HG02870 (cell line): Measurements from ENCODE around the gene AP1M1.

Experiments used
- ATAC-seq: cut with Tn5 transposase; IDR thresholded peaks from one replicate; pipeline ENCODE4 v1.9.1; 2021; ENCODE audit warnings: mild to moderate bottlenecking, moderate library complexity; ENCODE audit not compliant: unreplicated experiment

The AP1M1 gene

DNA sequence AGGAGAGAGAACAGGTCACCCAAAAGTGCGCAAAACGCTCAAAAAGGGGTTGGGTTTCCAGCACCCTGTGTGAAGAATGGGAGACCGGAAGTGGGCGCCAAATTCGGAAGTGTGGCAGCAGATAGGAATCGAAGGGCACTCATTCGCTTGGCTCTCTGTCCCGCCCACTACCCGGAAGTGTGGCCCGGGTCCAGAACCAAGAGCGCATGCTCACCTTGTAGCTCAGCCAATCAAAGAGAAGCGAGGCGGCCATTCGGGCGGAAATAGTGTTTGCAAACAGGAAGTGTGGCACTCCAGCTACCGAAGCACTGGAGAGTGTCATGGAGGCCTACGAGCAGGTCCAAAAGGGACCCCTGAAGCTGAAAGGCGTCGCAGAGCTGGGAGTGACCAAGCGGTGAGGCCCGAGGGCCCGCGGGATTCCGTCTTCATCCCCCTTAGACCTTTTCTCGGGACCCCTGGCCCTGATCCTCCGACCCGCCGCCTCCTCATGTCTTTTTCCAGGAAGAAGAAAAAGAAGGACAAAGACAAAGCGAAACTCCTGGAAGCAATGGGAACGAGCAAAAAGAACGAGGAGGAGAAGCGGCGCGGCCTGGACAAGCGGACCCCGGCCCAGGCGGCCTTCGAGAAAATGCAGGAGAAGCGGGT lies 12.5 kb upstream of the AP1M1 start, which contains the start of gene FAM32A:
Gene FAM32A, plus strand, starts transcription at position 288 of the 645 bp plus-strand sequence. Its CDS starts 33 bp downstream, at position 321.
- ATAC-seq, result peak; percentile 83

DNA sequence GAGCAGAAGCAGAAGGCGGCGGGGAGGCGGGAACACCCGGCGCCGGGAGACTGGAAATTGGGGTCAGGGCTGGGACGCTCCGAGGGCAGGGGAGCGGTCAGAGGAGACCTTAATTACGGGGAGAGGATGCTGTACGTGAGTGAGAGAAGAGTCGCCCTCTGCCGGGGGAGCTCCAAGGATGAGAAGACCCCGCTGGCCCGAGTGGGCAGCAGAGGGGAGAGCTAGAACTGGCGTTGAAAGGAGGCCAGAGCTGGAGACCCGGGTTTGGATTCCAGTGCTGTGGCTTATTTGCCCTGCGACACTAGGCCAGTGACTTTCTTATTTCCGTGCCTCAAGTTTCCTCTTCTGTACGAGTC lies 12.0 kb upstream of the AP1M1 start:
- ATAC-seq, result no peak

DNA sequence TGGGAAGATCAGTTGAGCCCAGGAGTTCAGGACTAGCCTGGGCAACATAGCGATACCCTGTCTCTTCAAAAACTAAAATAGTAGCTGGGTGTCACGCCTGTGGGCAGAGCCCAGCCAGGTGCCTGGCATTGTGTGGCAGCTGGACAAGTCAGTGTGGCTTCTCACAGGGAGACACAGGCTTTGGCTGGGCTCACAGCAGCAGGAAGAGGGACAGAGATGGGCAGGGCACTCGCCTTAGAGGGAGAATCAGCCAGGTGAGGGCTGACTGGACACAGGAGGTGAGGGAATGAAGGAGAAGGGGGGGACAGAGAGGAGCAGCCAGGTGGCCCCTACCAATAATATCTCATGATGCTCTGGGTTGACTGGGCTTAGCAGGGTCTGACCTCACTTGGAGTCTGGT lies 9.2 kb upstream of the AP1M1 start:
- ATAC-seq, result no peak

DNA sequence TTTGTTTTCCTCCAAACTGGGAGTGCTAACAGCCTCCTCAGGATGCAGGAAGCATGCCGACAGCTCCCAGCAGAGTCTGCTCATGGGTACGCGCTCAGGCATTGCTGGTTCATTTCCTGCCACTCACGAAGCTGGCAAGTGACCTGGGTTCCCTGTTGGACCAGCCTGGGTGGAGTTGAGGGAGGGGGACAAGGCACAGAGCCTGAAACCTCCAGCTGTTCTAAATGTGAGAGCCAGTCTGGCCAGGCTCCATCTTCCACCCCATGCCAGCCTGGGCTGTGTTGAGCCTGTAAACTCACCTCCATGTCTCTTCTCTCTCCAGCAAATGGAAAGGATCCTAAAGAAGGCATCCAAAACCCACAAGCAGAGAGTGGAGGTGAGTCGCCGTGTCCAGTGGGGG lies 7.5 kb upstream of the AP1M1 start:
- no peak for ATAC-seq

DNA sequence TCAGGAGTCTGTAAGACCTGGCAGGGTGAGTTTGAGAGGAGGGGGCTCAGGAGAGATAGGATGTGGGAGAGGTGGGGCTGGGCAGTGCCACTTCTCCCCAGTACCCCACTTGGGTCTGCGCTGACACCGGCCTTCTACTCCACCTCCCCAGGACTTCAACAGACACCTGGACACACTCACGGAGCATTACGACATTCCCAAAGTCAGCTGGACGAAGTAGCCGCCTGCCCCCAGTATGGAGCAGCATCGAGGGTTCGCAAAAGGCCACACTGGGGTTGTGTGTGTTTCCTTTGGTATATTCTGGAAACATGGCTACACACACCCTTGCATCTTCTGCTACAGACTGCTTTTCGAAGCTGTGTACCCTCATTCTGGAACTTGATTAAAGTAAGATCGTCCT lies 7.0 kb upstream of the AP1M1 start:
- no peak for ATAC-seq

DNA sequence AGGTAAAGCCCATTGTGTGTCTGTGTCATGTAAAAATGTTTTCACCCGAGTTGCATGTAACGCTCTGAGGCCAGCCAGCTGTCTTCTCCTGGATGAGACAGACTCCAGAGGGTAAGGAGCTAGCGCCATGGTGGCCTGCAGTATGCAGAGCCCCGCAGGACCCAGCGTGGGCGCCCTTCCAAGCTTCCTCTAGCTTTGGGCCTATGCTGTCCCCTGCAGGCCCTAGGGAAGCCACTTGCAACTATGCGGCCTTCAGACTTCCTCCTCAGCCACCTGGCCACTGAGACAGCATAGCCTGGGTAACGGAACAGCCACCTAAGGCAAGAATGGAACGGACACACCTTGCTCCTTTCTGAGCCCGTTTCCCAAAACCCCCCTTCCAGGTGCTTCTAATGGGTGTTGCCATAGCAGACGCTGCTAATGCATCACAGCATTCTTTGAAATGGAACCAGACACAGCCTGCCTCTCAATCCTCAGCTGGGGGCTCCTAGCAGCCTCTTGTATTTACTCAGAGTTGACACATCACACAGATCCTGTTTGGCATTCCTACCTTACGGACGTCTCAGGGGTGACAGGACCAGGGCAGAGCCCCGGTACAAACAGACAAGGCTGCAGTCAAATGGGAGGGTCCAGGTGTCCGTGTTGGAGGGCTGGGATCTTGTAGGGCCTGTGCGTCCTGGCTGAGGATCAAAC lies 6.3 kb upstream of the AP1M1 start:
- no peak for ATAC-seq

DNA sequence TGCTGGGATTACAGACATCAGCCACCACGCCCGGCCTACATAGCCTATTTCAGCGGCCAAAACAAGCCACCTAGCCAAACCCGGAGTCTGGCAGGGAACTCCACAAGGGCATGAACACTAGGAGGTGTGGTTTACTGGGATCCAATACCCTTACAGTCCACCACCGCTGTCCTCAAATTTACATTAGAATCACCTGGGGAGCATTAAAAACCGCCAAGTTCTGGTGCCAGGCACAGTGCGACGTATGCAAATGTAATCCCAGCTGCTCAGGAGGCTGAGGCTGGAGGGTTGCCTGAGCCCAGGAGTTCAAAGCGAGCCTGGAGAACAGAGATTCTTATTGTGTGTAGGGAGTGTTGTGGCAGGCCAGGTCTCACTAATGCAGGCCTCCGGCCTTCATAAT lies 4.2 kb upstream of the AP1M1 start:
- no peak for ATAC-seq

DNA sequence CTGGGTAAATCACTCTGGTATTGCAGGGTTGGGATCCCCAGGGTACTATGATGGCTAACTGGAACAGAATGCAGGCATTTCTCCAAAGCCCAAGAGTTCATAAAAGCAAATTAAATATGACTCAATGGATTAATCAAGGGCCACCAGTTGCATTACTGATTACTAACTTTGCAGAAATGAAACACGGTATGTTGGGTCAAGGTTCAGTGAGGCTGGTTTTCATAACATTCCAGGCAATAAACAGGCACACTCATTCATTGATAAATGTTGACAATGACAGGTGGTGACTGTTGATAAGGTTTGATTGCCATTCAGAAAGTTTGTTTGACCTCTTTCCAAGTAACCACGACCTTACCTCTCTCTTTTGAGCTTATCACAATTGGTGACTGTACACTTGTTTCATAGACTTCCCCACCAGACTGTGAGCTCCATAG lies 506 bp upstream of the AP1M1 start:
- no peak for ATAC-seq

DNA sequence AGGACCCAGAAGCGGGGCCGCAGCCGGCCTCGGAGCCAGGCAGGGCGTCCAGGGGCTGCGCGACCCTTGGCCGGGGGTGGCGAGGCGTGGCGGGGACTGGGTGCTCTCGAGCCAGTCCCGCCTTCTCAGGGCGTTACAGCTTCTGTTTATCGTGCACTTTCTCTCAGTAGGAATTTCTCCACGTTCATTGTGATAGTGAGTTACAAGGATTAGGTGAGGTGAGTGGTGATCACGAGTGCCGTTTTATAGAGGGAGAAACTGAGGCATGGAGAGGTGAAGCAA lies 600 bp downstream of the AP1M1 start:
- no peak for ATAC-seq

DNA sequence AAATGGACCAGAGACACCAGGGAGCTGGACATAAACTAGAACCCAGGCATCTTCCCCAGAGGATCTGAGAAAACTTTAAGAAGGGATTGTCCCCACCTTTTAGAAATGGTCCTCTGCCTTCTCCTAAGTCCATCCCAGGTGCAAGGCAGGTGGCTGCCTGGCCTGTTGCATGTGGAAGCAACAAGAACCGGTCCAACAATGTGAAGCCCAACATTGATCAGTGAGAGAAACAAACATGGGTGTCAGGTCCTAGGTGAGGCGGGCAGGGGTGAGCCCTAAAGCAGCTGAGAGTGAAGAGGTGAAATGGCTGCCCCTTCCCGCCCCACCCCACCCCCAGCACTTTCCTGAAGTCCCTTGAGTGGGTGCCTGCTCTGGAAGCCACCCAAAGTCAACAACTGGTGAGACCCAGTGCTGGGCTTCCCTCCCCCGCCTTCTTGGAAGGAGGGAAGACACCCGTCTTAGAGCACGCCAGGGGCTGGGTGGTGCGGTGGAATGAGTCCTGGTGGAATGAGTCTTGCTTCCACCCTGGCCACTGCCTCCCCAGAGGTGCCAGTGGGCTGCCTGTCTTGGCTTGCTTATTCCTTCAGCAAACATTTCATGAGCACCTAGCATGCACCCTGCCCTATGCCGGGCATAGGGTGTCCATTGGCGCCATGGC lies 1.7 kb downstream of the AP1M1 start:
- no peak for ATAC-seq

DNA sequence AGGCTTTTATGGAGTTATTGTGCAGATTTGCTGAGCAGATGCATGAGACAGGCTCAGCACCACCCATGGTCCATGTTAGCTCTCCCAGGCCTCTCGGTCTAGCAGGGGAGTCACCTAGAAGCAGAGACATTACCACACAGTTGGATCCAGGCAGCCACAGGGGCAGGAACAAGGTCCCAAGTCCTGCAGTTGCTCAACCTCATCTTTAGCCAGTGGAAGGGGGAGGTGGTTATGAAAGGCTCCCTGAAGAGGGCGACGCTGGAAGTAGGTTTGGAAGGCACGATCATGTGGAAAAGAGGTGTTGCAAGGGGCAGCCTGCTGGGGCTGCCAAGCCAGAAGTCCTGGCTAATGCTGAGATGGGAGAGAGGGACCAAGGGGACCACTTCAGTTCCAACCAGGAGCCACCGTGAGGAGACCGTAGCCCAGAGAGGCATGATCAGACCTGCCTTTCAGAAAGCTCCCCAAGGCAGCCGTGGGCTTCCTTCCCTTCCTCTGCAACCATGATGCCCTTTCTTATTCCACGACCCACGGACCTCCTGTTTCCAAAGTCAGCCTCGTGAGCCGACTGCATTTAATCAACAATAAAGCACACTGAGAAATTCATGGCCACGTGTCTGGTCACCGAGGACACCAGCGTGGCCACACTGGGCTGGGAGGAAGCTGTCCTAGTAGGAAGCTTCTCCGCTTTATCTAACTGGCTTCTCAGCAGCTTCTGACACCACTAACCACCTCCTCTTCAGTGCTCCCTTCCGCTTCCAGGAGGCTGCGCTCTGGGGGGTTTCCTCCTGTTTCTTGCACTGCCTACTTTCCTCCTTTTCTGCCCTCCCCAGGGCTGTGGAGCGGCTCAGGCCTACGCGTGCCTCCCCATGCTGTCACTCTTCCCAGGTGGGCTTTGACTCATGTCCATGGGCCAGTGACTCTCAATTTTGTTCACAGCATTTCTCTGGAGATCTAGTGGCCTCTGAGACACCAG lies 2.6 kb downstream of the AP1M1 start:
- no peak for ATAC-seq

DNA sequence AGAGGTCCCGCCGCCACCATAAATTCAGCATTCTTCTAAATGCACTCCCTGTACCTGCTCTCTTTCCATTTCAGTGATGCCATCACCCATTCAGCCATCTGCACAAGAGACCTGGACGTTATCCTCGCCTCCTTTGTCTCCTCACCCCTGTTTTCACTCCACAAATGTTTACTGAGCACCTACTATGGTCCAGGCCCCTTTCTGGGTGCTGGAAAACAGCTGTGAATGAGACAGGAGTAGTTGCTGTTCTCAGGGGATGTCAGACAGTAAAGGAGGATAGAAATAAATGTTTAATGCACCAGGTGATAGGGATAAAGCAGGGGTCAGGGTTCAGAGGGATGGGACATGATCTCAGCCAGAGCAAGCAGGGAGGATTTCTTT lies 3.3 kb downstream of the AP1M1 start:
- no peak for ATAC-seq

DNA sequence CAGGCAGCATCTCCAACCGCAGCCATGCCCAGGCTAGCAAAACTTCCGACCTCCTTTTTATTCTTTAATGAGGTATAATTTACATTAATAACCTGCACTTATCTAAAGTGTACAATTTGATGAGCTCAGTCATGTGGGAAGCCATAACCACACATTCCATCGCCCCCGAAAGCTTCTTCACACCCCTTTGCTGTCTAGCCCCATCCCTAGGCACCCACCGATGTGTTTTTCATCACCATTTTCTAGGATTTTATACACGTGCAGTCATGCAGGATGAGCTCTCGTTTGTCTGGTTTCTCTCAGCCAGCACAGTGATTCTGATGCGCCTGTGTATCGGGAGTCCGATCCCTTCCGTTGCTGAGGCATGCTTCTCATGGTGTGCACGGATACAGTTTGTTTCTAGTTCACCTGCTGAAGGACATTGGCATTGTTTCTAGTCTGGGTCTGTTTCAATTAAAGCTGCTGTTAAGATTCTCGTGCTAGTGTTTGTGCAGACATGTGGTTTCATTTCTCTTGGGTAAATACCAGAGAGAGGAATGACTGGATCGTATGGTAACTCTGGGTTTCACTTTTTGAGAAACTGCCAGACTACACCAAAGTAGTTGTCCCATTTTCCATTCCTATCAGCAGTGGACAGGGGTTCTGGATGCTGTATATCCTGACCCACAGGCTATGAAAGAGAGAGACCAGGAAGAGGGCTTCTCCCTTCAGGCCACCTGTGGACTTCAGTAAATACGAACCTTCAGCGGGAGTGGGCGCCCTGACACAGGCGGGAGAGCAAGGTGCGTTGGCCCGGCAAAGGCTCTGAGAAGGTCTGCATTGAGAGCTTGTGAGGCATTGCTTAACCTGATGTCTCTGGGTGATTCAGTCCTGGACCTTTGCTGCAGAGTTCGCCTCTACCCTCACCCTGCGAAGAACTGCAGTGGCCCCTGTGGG lies 4.9 kb downstream of the AP1M1 start:
- ATAC-seq, result no peak

DNA sequence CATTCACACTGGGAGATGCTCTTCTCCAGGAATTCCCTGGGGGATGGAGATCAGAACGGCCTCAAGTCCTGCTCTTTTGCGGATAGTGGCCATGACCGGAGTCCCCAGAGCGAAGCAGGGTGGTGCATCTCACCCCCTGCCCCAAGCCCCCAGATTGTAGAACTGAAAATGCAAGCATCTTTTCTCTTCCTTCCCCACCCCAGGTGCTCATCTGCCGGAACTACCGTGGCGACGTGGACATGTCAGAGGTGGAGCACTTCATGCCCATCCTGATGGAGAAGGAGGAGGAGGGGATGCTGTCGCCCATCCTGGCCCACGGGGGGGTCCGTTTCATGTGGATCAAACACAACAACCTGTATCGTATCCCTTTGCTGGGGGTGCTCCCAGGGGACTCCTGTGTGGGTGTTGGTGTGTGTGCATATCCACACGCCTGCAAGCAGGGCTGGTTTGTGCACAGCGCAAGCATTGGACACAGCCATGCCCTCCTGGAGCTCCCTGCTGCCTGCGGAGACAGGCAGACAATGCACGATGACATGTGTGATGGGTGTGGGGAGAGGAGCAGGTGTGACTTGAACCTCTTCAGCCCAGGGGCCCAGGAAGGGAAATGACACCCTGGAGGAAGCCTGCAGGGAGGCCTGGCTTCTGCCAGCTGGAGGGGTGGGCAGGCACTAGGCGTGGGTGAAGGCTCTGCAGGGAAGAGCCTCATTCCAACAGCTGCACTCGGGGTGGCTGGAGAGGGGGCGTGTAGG lies 5.7 kb downstream of the AP1M1 start:
- no peak for ATAC-seq

DNA sequence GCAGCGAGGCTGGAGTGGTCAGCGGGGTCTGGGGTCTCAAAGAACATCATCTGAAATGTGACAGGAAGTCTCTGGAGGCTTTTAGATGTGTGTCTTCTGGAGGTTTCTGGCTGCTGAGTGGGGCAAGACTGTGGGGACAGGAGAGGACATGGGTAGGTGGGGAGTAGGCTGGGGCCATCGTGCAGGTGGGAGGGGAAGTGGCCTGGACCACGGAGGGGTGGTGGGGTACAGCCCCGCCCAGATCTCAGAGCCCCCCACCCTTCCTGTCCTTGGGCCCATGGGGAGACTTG lies 6.2 kb downstream of the AP1M1 start:
- ATAC-seq, result no peak

DNA sequence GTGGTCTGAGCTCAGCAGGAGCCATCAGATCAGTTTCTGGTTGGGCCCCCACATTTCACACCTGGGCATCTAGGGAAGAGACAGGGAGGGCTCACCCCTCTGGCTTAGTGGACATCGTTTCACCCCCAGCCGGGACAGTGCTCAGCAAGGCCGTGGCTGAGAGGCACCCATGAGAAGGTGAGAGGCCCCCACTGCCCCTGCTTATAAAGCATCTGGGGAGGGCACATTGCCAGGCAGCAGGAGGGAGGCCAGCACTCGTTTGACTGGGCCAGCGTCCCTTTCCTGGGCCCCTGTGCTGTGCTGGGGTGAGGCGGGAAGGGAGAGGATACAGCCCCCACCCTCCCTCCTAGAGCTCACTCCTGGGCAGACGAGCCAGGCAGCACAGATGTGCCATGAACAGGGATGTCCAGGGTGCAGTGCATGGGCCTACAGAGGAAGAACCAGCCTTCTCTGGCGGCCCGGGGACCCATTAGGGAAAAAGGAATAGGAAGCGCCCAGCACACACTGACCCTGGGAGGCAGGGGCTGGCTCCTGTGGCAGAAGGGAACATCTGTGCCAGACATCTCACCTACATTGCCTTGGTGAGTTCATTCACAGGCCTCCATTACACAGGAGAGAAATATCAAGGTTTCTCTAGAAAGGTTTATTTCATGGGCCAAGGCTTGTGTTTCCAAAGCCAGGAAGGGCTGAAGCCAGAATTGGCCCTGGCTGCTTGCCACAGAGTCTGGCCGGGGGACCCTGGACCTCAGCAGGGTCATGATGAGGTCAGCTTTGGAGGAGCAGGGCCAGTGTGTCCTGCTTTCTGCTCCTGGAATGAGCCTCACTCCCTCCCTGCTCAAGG lies 7.7 kb downstream of the AP1M1 start:
- no peak for ATAC-seq

DNA sequence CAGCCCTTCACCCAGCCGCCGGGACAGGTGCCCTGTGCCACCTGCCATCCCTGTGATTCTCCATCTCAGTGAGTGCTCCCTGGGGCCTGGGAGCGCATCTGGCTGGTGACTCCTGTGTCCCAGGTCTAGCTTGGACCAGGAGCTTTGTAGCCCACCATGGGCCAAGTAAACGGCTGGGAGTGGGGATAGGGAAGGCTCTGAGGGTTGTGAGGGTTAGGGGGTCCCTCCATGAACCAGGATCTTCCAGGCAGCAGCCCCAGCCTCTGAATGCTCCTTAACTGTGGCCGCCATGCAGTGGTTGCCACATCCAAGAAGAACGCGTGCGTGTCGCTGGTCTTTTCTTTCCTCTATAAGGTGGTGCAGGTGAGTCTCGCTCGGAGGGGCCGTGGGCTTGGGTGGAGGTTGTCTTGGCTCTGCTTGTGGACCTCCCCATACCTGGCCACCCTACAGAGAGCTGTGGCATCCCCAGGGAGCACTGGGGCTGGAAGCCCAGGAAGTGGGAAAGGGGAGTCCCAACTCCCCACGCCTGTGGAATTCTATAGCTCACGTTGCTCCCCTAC lies 8.4 kb downstream of the AP1M1 start:
- no peak for ATAC-seq

DNA sequence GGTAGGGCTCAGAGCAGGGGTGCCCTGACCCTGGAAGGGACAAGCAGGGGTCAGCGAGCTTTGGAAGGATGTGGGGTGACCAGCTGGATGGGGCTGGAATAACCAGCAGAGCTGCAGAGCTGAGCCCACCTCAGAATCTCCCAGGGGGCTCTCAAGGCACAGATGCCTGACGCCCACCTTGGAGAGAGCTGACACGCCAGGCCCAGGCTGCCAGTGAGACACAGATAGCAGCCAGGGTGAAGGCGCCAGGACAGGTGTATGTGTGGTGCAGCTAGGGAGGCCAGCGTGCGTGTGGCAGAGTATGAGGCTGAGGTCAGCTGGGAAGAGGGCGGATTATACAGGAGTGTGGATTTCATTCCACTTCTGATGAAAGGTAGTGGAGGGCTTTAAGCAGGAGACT lies 8.9 kb downstream of the AP1M1 start:
- ATAC-seq, result no peak

DNA sequence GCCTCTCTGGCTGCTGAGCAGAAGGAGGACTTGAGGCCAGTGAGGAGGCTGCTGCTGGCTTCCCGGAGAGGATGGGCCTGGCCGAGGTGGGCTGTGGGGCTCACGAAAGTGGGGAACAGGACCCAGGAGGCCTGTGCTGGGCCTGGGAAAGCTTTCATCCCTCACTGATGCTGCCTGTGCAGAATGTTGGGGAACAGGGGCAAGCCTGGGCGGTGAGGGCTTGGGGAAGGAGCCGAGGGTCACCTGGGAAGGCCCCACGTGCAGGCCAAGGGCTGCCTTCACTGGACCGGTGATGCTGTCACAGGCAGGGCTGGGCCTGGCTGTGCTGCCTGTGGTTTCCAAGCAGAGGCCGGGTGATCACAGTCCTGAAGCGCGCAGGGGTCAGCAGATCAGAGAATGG lies 9.4 kb downstream of the AP1M1 start:
- ATAC-seq, result no peak
